Measurements from ENCODE around the gene HOXA13.
A peak's percentile ranks its signal among the peaks of the same experiment; 100 is the strongest.

The HOXA13 gene

GRCh38 chr7:27198871-27199801 lies 755 bp downstream of the HOXA13 start:
- no peak overlapping the region for H3K27ac ChIP-seq
- TF ChIP-seq POLR2AphosphoS5 (IDR thresholded peaks at IDR 0.05; ENCODE audit: borderline replicate concordance, low read depth, low read length) (no peak), EZH2 (IDR thresholded peaks at IDR 0.05) (peak; percentile 36), FOXP2 (optimal IDR thresholded peaks at IDR 0.05; ENCODE audit: control extremely low read depth, extremely low read length, insufficient read depth) (no peak)
- H3K9me3 ChIP-seq (ENCODE audit: low read depth, low read length), result no peaks in the 10 kb centered on the region
- H3K4me3 ChIP-seq, result peak overlapping the region; percentile 69
- no peaks in the 10 kb centered on the region for H3K36me3 ChIP-seq (ENCODE audit: insufficient read depth, low read length)
- H3K9ac ChIP-seq (ENCODE audit: insufficient read length), result no peak overlapping the region
- no peak for DNase-seq (ENCODE audit: low read depth, low spot score)

GRCh38 chr7:27198138-27198841 lies 1.6 kb downstream of the HOXA13 start:
- Histone ChIP-seq H3K4me3 (no peak overlapping the region; the same call in 1 of the 2 replicates), H3K9ac (ENCODE audit: insufficient read length) (no peak overlapping the region), H3K27ac (no peak overlapping the region), H3K36me3 (ENCODE audit: insufficient read depth, low read length) (no peaks in the 10 kb centered on the region), H3K9me3 (ENCODE audit: low read depth, low read length) (no peaks in the 10 kb centered on the region)
- TF ChIP-seq FOXP2 (optimal IDR thresholded peaks at IDR 0.05; ENCODE audit: control extremely low read depth, extremely low read length, insufficient read depth) (no peak), POLR2AphosphoS5 (IDR thresholded peaks at IDR 0.05; ENCODE audit: borderline replicate concordance, low read depth, low read length) (no peak), EZH2 (IDR thresholded peaks at IDR 0.05) (no peak)
- no peak for DNase-seq (ENCODE audit: low read depth, low spot score)

GRCh38 chr7:27197137-27198042 lies 2.5 kb downstream of the HOXA13 start:
- Histone ChIP-seq H3K4me3 (no peak overlapping the region), H3K9ac (ENCODE audit: insufficient read length) (no peak overlapping the region), H3K27ac (no peak overlapping the region), H3K9me3 (ENCODE audit: low read depth, low read length) (no peaks in the 10 kb centered on the region), H3K36me3 (ENCODE audit: insufficient read depth, low read length) (no peaks in the 10 kb centered on the region)
- no peak for DNase-seq (ENCODE audit: low read depth, low spot score)
- TF ChIP-seq POLR2AphosphoS5 (IDR thresholded peaks at IDR 0.05; ENCODE audit: borderline replicate concordance, low read depth, low read length), result no peak
- no peak for TF ChIP-seq FOXP2 (optimal IDR thresholded peaks at IDR 0.05; ENCODE audit: control extremely low read depth, extremely low read length, insufficient read depth)
- no peak for TF ChIP-seq EZH2 (IDR thresholded peaks at IDR 0.05)

- Histone ChIP-seq H3K27ac (no peak overlapping the region), H3K36me3 (ENCODE audit: insufficient read depth, low read length) (no peaks in the 10 kb centered on the region), H3K4me3 (no peak overlapping the region), H3K9ac (ENCODE audit: insufficient read length) (no peak overlapping the region), H3K9me3 (ENCODE audit: low read depth, low read length) (no peaks in the 10 kb centered on the region)
- DNase-seq (ENCODE audit: low read depth, low spot score), result peak; percentile 69
- no peak for TF ChIP-seq FOXP2 (optimal IDR thresholded peaks at IDR 0.05; ENCODE audit: control extremely low read depth, extremely low read length, insufficient read depth)
- no peak for TF ChIP-seq EZH2 (IDR thresholded peaks at IDR 0.05)
- TF ChIP-seq POLR2AphosphoS5 (IDR thresholded peaks at IDR 0.05; ENCODE audit: borderline replicate concordance, low read depth, low read length), result no peak
Observed at GRCh38 chr7:27196287-27196767, 3.6 kb downstream of the HOXA13 start.

GRCh38 chr7:27194686-27195379 lies 5.1 kb downstream of the HOXA13 start:
- Histone ChIP-seq H3K27ac (no peak overlapping the region), H3K9ac (ENCODE audit: insufficient read length) (no peak overlapping the region), H3K4me3 (no peak overlapping the region), H3K9me3 (ENCODE audit: low read depth, low read length) (no peaks in the 10 kb centered on the region), H3K36me3 (ENCODE audit: insufficient read depth, low read length) (no peaks in the 10 kb centered on the region)
- DNase-seq (ENCODE audit: low read depth, low spot score), result no peak
- no peak for TF ChIP-seq FOXP2 (optimal IDR thresholded peaks at IDR 0.05; ENCODE audit: control extremely low read depth, extremely low read length, insufficient read depth)
- TF ChIP-seq EZH2 (IDR thresholded peaks at IDR 0.05), result no peak
- TF ChIP-seq POLR2AphosphoS5 (IDR thresholded peaks at IDR 0.05; ENCODE audit: borderline replicate concordance, low read depth, low read length), result no peak

- Histone ChIP-seq H3K27ac (no peak overlapping the region), H3K4me3 (no peak overlapping the region), H3K9me3 (ENCODE audit: low read depth, low read length) (no peaks in the 10 kb centered on the region), H3K36me3 (ENCODE audit: insufficient read depth, low read length) (no peaks in the 10 kb centered on the region), H3K9ac (ENCODE audit: insufficient read length) (no peak overlapping the region)
- TF ChIP-seq POLR2AphosphoS5 (IDR thresholded peaks at IDR 0.05; ENCODE audit: borderline replicate concordance, low read depth, low read length), result no peak
- no peak for TF ChIP-seq FOXP2 (optimal IDR thresholded peaks at IDR 0.05; ENCODE audit: control extremely low read depth, extremely low read length, insufficient read depth)
- TF ChIP-seq EZH2 (IDR thresholded peaks at IDR 0.05), result no peak
- DNase-seq (ENCODE audit: low read depth, low spot score), result no peak
Observed at GRCh38 chr7:27194002-27194352, 5.9 kb downstream of the HOXA13 start.

GRCh38 chr7:27193335-27194001 lies 6.4 kb downstream of the HOXA13 start:
- Histone ChIP-seq H3K27ac (no peak overlapping the region), H3K9me3 (ENCODE audit: low read depth, low read length) (no peaks in the 10 kb centered on the region), H3K9ac (ENCODE audit: insufficient read length) (no peak overlapping the region), H3K4me3 (no peak overlapping the region), H3K36me3 (ENCODE audit: insufficient read depth, low read length) (no peaks in the 10 kb centered on the region)
- TF ChIP-seq EZH2 (IDR thresholded peaks at IDR 0.05) (no peak), POLR2AphosphoS5 (IDR thresholded peaks at IDR 0.05; ENCODE audit: borderline replicate concordance, low read depth, low read length) (no peak), FOXP2 (optimal IDR thresholded peaks at IDR 0.05; ENCODE audit: control extremely low read depth, extremely low read length, insufficient read depth) (no peak)
- DNase-seq (ENCODE audit: low read depth, low spot score), result no peak

All from SK-N-MC (cell line).